Loucy (cell line): Measurements from ENCODE around the gene KLHL21.

Experiments
- EZH2phosphoT487 ChIP-seq: fragments of 200-600 bp; IDR thresholded peaks from 2 replicates; pipeline ENCODE4 v1.6.1; 2018; ENCODE audit warnings: antibody characterized with exemption, mild to moderate bottlenecking, moderate library complexity, borderline replicate concordance
- TF ChIP-seq, protein P1 (sequence below): fragments of 200-600 bp; sonication (generic); conservative IDR thresholded peaks from 2 replicates; pipeline ENCODE4 v1.5.1; 2014; ENCODE audit warnings: mild to moderate bottlenecking, antibody characterized with exemption, low read length

- TF ChIP-seq EZH2phosphoT487, result no peak
- TF ChIP-seq, protein P1, sequence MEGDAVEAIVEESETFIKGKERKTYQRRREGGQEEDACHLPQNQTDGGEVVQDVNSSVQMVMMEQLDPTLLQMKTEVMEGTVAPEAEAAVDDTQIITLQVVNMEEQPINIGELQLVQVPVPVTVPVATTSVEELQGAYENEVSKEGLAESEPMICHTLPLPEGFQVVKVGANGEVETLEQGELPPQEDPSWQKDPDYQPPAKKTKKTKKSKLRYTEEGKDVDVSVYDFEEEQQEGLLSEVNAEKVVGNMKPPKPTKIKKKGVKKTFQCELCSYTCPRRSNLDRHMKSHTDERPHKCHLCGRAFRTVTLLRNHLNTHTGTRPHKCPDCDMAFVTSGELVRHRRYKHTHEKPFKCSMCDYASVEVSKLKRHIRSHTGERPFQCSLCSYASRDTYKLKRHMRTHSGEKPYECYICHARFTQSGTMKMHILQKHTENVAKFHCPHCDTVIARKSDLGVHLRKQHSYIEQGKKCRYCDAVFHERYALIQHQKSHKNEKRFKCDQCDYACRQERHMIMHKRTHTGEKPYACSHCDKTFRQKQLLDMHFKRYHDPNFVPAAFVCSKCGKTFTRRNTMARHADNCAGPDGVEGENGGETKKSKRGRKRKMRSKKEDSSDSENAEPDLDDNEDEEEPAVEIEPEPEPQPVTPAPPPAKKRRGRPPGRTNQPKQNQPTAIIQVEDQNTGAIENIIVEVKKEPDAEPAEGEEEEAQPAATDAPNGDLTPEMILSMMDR, result no peak
Observed at GRCh38 chr1:6601923-6602668, 573 bp downstream of the KLHL21 start.
